Lower leg skin (tissue), 3 donors: ENCODE results near the gene ZSCAN22.

ENCODE experiments used
- CTCF ChIP-seq, 3 donors: fragments of 450-650 bp; IDR thresholded peaks; one replicate each; pipeline ENCODE4 v1.5.1; 2016; ENCODE audit warnings: antibody characterized with exemption in 3 of 3, mild to moderate bottlenecking in 3 of 3, moderate library complexity in 2 of 3
- POLR2A ChIP-seq, 2 donors: fragments of 450-650 bp; IDR thresholded peaks; one replicate each; pipeline ENCODE4 v1.6.1; 2016 to 2017; ENCODE audit warnings: antibody characterized with exemption in 2 of 2, mild to moderate bottlenecking in 1 of 2, moderate library complexity in 1 of 2

- TF ChIP-seq CTCF (IDR thresholded peaks at IDR 0.05): no peak
- TF ChIP-seq POLR2A (IDR thresholded peaks at IDR 0.05): no peak
These were observed 48.2 kb upstream of the ZSCAN22 start, which contains the start of gene ZNF8 for GRCh38 chr19:58278541-58279041.
